SU-DHL-6 (cell line): ENCODE results near the gene PCDHGB7.

Source experiments
- H2AFZ ChIP-seq: fragments of 200-600 bp; sonication (generic); 2 replicates; pipeline ENCODE4 v1.6.1; 2014; ENCODE audit warnings: low read depth, mild to moderate bottlenecking, moderate library complexity, mixed read lengths, antibody characterized with exemption, low read length; ENCODE audit not compliant: severe bottlenecking
- H3F3A ChIP-seq: fragments of 200-600 bp; shearing (Covaris generic); 2 replicates; pipeline ENCODE4 v1.6.0; 2016; ENCODE audit warnings: antibody characterized with exemption, mild to moderate bottlenecking; ENCODE audit not compliant: insufficient read depth
- H3K27ac ChIP-seq: fragments of 200-600 bp; sonication (generic); 2 replicates; pipeline ENCODE4 v1.5.1; 2016; ENCODE audit warnings: low read depth, mild to moderate bottlenecking, low read length, moderate library complexity, mixed read lengths
- H3K27me3 ChIP-seq: fragments of 200-600 bp; sonication (generic), shearing (Covaris generic); 2 replicates; pipeline ENCODE4 v1.6.0; 2014; ENCODE audit warnings: mild to moderate bottlenecking, low read length
- H3K36me3 ChIP-seq: fragments of 200-600 bp; sonication (generic); 2 replicates; pipeline ENCODE4 v1.6.1; 2014; ENCODE audit warnings: mild to moderate bottlenecking, low read length, mixed read lengths
- H3K4me2 ChIP-seq: fragments of 300-600, 200-600 bp; shearing (Covaris generic), sonication (generic); 2 replicates; pipeline ENCODE4 v1.6.0; 2014; ENCODE audit warnings: low read length, low read depth, mild to moderate bottlenecking; ENCODE audit not compliant: poor library complexity, severe bottlenecking
- H3K4me3 ChIP-seq: fragments of 200-600 bp; sonication (generic); 2 replicates; pipeline ENCODE4 v1.5.1; 2014; ENCODE audit warnings: antibody characterized with exemption, low read length, mild to moderate bottlenecking, mixed read lengths; ENCODE audit not compliant: insufficient read depth, poor library complexity, severe bottlenecking
- H3K79me2 ChIP-seq: fragments of 200-600 bp; sonication (generic); 2 replicates; pipeline ENCODE4 v1.6.1; 2014; ENCODE audit warnings: mild to moderate bottlenecking, low read length, moderate library complexity; ENCODE audit not compliant: insufficient read depth
- H3K9ac ChIP-seq: fragments of 200-600 bp; sonication (generic); 2 replicates; pipeline ENCODE4 v1.7.0; 2014; ENCODE audit warnings: mild to moderate bottlenecking, low read length
- H3K9me2 ChIP-seq: fragments of 200-600 bp; sonication (generic); replicated peaks from 2 replicates; pipeline ENCODE4 v1.6.1; 2014; ENCODE audit warnings: low read length; ENCODE audit not compliant: insufficient read depth
- H3K9me3 ChIP-seq: fragments of 200-600 bp; sonication (generic); 2 replicates; pipeline ENCODE4 v1.6.1; 2014; ENCODE audit warnings: low read length, mixed read lengths; ENCODE audit not compliant: insufficient read depth
- H4K20me1 ChIP-seq: fragments of 200-600 bp; sonication (generic); 2 replicates; pipeline ENCODE4 v1.6.1; 2014; ENCODE audit warnings: low read depth, mild to moderate bottlenecking, antibody characterized with exemption, low read length, moderate library complexity, mixed read lengths
- EZH2phosphoT487 ChIP-seq: fragments of 200-600 bp; sonication (generic), shearing (Covaris generic); conservative IDR thresholded peaks from 2 replicates; pipeline ENCODE4 v1.6.1; 2018; ENCODE audit warnings: mild to moderate bottlenecking, antibody characterized with exemption, low read length, moderate library complexity, mixed read lengths
- TF ChIP-seq, protein P1 (sequence below): fragments of 200-600 bp; sonication (generic); IDR thresholded peaks from one replicate; pipeline ENCODE4 v1.5.1; 2017; ENCODE audit warnings: antibody characterized with exemption, mild to moderate bottlenecking, low read length, moderate library complexity; ENCODE audit not compliant: insufficient read depth, poor library complexity, severe bottlenecking

Gene PCDHGB7

GRCh38 chr5:141437221-141437620, 19.7 kb downstream of the PCDHGB7 start:
- Histone ChIP-seq H3K9me3 (no peaks in the 10 kb centered on the region), H2AFZ (no peak overlapping the region), H3K4me2 (no peak overlapping the region), H4K20me1 (no peaks in the 10 kb centered on the region), H3K36me3 (no peaks in the 10 kb centered on the region), H3K27me3 (no peaks in the 10 kb centered on the region), H3K4me3 (no peak overlapping the region), H3K79me2 (no peaks in the 10 kb centered on the region), H3K9ac (no peak overlapping the region), H3K9me2 (no peaks in the 10 kb centered on the region), H3F3A (no peaks in the 10 kb centered on the region), H3K27ac (no peak overlapping the region)
- no peak for TF ChIP-seq EZH2phosphoT487
- TF ChIP-seq, protein P1, sequence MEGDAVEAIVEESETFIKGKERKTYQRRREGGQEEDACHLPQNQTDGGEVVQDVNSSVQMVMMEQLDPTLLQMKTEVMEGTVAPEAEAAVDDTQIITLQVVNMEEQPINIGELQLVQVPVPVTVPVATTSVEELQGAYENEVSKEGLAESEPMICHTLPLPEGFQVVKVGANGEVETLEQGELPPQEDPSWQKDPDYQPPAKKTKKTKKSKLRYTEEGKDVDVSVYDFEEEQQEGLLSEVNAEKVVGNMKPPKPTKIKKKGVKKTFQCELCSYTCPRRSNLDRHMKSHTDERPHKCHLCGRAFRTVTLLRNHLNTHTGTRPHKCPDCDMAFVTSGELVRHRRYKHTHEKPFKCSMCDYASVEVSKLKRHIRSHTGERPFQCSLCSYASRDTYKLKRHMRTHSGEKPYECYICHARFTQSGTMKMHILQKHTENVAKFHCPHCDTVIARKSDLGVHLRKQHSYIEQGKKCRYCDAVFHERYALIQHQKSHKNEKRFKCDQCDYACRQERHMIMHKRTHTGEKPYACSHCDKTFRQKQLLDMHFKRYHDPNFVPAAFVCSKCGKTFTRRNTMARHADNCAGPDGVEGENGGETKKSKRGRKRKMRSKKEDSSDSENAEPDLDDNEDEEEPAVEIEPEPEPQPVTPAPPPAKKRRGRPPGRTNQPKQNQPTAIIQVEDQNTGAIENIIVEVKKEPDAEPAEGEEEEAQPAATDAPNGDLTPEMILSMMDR: no peak

- H3K36me3 ChIP-seq: no peaks in the 10 kb centered on the region
- H3K4me3 ChIP-seq: no peak overlapping the region
- TF ChIP-seq, protein P1: no peak
- no peak for TF ChIP-seq EZH2phosphoT487
- H3K9me2 ChIP-seq: no peaks in the 10 kb centered on the region
- H3K9me3 ChIP-seq: no peaks in the 10 kb centered on the region
- no peak overlapping the region for H3K27ac ChIP-seq
- H3K79me2 ChIP-seq: no peaks in the 10 kb centered on the region
- no peak overlapping the region for H3K9ac ChIP-seq
- no peaks in the 10 kb centered on the region for H4K20me1 ChIP-seq
- H3F3A ChIP-seq: no peaks in the 10 kb centered on the region
- no peaks in the 10 kb centered on the region for H3K27me3 ChIP-seq
- no peak overlapping the region for H2AFZ ChIP-seq
- no peak overlapping the region for H3K4me2 ChIP-seq
Measured at GRCh38 chr5:141439411-141440141, 22.1 kb downstream of the PCDHGB7 start.

GRCh38 chr5:141440341-141440740, 22.9 kb downstream of the PCDHGB7 start:
- no peak for TF ChIP-seq EZH2phosphoT487
- TF ChIP-seq, protein P1: no peak

More at GRCh38 chr5:141440341-141440740, 22.9 kb downstream of the PCDHGB7 start:
- no peak overlapping the region for H3K9ac ChIP-seq
- no peak overlapping the region for H2AFZ ChIP-seq
- no peaks in the 10 kb centered on the region for H3K79me2 ChIP-seq
- no peaks in the 10 kb centered on the region for H3F3A ChIP-seq
- H3K9me3 ChIP-seq: no peaks in the 10 kb centered on the region
- no peaks in the 10 kb centered on the region for H3K36me3 ChIP-seq
- no peaks in the 10 kb centered on the region for H4K20me1 ChIP-seq
- no peak overlapping the region for H3K4me3 ChIP-seq
- H3K27ac ChIP-seq: no peak overlapping the region
- H3K9me2 ChIP-seq: no peaks in the 10 kb centered on the region
- H3K27me3 ChIP-seq: no peaks in the 10 kb centered on the region
- no peak overlapping the region for H3K4me2 ChIP-seq
